HG03159 (cell line): ENCODE data around the gene ABHD8.

Experiments
- ATAC-seq: cut with Tn5 transposase; IDR thresholded peaks from one replicate; pipeline ENCODE4 v1.9.1; 2021; ENCODE audit warnings: mild to moderate bottlenecking, moderate library complexity; ENCODE audit not compliant: unreplicated experiment

The ABHD8 gene

GRCh38 chr19:17303167-17303939 lies at the start of gene ABHD8:
Gene ABHD8 (minus strand): TSS chr19:17303425. CDS start chr19:17301616, 1,809 bp downstream.
- ATAC-seq, result peak; percentile 53

- ATAC-seq, result no peak
Measured at GRCh38 chr19:17352608-17353280, 49.5 kb upstream of the ABHD8 start.

- no peak for ATAC-seq
Measured at GRCh38 chr19:17351815-17352435, 48.7 kb upstream of the ABHD8 start.

- no peak for ATAC-seq
Measured at GRCh38 chr19:17348700-17349099, 45.5 kb upstream of the ABHD8 start.

GRCh38 chr19:17347877-17348276 lies 44.7 kb upstream of the ABHD8 start:
- ATAC-seq, result no peak

GRCh38 chr19:17347361-17347760 lies 44.1 kb upstream of the ABHD8 start:
- ATAC-seq, result no peak

GRCh38 chr19:17346109-17346671 lies 43.0 kb upstream of the ABHD8 start:
- ATAC-seq, result no peak

GRCh38 chr19:17341845-17342244 lies 38.6 kb upstream of the ABHD8 start:
- no peak for ATAC-seq

GRCh38 chr19:17341386-17341785 lies 38.2 kb upstream of the ABHD8 start:
- ATAC-seq, result no peak

GRCh38 chr19:17340871-17341357 lies 37.7 kb upstream of the ABHD8 start:
- no peak for ATAC-seq

GRCh38 chr19:17340302-17340870 lies 37.2 kb upstream of the ABHD8 start:
- no peak for ATAC-seq

- ATAC-seq, result no peak
Measured at GRCh38 chr19:17339088-17339741, 36.0 kb upstream of the ABHD8 start.

GRCh38 chr19:17338433-17339078 lies 35.3 kb upstream of the ABHD8 start:
- no peak for ATAC-seq

GRCh38 chr19:17337675-17338432 lies 34.6 kb upstream of the ABHD8 start:
- peak; percentile 7 for ATAC-seq

- ATAC-seq, result peak; percentile 74
Measured at GRCh38 chr19:17336872-17337674, 33.8 kb upstream of the ABHD8 start, which contains the start of gene GTPBP3. Gene GTPBP3 (plus strand): TSS chr19:17337553. CDS start chr19:17337612, 59 bp downstream.

GRCh38 chr19:17335575-17335974 lies 32.4 kb upstream of the ABHD8 start:
- ATAC-seq, result no peak

GRCh38 chr19:17334414-17335409 lies 31.5 kb upstream of the ABHD8 start, which contains the start of gene ANO8:
Gene ANO8 (minus strand): TSS chr19:17334855. CDS start chr19:17334670, 185 bp downstream.
- peak; percentile 39 for ATAC-seq
